Activated CD4-positive, alpha-beta T cell treated with anti-CD3 and anti-CD28 coated beads, Interleukin-2, amount 50 U/mL, for 1 hour (primary cell): ENCODE measurements around the gene ATRIP.
A peak's percentile ranks its signal among the peaks of the same experiment; 100 is the strongest.
"Not testable (repeated sequence)": the region's sequence is repeated elsewhere in the genome, so short reads cannot be mapped to it uniquely, and the experiment has no call there.

ENCODE experiments used
- DNase-seq: peaks from one replicate; pipeline ENCODE4 v3.0.0-alpha.2; 2020

ATRIP gene

DNA sequence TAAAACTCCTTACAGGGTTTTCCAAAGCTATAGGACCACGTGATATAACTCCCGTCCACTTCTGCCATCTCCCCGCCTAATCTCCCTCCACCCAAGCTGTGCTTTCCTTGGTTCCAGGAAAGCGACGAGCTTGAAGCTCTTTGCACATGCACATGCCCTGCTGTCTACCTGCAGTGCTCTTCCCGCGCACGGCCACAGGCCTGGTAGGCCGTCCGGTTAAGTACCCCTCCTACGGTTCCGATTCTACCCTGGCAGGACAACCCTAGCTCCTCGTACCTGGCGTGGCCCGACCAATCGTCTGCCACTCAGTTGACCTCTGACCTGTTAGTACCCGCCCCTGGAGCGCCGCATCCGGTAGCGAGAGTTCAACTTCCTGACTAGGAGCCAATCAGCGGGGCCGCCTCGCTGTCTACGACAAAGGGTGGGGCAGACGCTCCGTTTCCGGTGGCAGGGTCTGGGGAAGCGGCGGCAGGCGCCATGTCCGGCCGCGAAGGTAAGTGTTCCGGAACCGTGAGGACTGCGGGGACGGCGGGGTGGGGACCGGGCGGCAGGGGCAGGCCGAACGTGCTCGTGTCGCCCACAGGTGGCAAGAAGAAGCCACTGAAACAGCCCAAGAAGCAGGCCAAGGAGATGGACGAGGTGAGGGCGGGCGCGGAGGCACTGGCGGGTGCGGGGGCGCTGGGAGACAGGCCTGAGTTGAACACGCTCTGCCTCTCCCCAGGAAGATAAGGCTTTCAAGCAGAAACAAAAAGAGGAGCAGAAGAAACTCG lies 6.5 kb upstream of the ATRIP start, which contains the start of the genes CCDC51 and TMA7:
Gene CCDC51 (minus strand): TSS at position 300 of the 770 bp plus-strand sequence. CDS start 4,991 bp downstream, outside the sequence.
Gene TMA7 (plus strand): TSS at position 438 of the 770 bp plus-strand sequence. CDS start 40 bp downstream, at position 478.
- DNase-seq: peak; percentile 98

DNA sequence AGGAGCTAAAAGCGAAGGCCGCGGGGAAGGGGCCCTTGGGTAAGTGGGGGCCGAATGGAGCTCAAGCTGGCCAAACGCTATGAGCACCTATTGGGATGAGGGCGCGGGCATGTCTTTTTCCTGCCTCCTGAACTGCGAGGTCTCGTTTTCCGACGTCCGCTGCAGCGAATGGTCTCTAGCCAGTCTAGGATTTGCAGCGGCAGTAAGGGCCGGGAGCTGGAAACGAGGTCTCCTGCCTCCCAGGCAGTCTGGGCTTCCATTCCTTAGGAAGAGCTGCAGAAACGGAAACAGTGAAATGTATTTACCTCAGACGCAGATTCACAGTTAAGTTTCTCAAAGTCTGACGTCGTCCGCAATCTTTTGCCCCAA lies 6.0 kb upstream of the ATRIP start:
- DNase-seq: no peak

DNA sequence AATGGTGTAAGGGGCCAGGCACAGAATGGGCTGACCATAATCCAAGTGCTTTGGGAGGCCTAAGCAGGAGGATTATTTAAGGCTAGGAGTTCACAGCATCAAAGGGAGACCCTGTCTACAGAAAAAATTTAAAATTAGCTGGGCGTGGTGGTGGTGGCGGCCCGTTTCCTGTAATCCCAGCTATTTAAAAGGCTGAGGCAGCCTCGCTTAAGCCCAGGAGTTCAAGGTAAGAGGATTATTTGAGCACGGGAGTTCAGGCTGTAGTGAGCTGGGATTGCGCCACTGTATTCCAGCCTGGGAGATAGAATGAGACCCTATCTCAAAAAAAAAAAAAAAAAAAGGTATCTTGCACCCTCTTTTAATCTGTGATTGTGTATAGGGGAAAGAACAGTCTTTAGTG lies 4.6 kb upstream of the ATRIP start:
- DNase-seq: no peak

DNA sequence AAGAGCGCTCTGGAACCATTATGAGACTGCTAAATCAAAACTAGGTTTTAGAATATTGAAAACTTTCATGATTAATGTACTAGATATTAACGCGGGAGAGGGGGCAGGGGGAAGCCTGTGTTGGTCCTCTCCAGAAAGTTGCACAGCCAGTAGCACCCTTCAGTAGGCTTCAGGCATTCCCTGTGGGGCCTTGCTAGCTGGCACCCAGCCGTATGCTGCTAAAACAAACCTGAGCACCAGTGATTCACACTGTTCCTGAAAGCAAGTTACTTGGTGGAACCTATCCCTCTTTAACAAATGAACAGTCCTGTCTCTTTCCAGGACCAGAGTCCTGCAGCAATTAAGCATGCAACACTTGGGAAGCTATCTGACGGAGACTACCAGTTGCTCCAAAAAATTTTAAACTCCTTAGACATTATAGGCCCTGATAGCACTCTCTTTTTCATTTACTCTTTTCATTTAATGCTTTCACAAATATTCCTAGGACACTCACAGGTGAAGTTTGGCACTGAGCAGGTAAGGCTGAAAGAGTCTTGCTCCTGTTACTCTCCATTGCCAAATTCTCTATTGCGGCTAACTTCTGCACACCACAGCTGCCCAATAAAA lies 1.2 kb upstream of the ATRIP start:
- DNase-seq: no peak

DNA sequence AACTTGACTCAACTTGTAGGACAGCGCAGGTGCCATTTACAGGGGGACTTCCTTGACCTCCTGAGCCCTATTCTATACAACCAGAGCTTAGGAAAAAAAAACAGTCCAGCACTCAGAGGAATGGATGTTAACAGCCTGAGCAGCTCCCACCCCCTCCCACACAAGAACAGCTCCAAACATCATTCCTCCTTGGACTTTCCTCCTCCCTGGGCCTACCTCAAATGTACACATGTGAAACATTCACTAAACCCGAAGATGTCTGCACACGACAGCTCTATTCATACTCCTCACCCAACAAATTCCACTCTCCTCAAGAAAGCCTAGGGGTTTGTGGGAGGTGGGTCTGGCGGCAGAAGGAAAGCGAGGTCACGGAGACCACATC lies 503 bp upstream of the ATRIP start:
- DNase-seq: no peak

DNA sequence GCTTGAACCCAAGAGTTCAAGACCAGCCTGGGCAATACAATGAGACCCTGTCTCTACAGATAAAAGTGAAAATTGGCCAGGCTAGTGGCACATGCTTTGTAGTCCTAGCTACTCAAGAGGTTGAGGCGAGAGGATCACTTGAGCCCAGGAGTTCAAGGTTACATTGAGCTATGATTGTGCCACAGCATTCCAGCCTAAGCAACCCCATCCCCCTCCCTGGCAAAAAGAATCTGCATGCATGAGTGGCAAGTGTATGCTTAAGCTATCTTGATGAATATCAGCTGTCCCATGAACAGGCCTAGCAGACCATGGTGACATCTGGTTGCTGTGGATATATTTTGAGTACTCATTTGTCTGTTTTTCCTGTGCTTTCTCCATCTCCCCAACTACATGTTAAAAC lies 4.7 kb downstream of the ATRIP start:
- DNase-seq: no peak

DNA sequence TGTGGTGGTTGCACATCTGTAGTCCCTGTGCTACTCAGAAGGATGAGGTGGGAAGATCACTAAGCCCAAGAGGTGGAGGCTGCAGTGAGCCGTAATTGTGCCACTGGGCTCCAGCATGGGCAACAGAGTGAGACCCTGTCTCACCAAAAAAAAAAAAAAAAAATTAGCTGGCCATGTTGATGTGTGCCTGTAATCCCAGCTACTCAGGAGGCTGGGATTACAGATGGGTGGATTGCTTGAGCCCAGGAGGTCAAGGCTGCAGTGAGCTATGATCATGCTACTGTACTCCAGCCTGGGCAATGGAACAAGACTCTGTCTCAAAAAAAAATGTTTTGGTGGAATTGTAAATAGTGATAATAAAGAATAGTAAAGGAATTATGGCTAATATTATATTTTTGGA lies 9.9 kb downstream of the ATRIP start:
- no peak for DNase-seq

DNA sequence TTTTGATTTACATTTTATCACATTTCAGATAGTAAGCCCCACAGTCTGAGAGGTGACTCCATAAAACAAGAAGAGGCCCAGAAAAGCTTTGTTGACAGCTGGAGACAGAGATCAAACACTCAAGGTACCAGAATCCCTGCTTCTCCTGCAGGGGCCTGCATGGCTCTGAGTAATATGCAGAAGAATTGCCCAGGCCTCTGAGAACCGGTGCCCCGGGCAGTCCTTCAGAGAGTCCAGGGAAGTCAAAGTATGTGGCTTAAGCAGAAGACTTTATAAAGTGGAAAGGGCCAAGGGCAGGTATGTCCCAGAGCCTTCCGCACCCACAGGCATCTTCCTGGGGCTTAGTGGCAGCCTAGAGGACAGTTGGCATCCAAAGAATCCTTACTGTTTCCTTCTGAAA lies 12.8 kb downstream of the ATRIP start:
- no peak for DNase-seq

DNA sequence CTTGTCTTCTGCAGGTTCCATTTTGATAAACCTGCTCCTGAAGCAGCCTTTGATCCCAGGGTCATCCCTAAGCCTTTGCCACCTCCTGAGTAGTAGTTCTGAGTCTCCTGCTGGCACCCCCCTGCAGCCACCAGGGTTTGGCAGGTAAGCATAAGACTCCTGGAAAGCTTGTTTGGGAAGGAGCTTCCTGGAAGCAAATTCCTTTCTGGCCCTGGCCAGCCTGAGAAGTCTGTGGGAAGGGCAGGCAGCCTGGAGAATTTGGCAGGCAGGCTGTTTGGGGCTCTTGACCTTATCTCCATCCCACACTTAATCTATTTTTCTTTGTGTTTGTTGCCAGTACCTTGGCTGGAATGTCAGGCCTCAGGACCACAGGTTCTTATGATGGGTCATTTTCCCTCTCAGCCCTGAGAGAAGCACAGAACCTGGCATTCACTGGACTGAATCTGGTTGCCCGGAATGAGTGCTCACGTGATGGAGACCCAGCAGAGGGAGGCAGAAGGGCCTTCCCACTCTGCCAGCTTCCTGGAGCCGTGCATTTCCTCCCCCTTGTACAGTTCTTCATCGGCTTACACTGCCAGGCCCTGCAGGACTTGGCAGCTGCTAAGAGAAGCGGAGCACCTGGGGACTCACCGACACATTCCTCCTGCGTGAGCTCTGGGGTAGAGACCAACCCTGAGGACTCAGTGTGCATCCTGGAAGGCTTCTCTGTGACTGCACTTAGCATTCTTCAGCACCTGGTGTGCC lies 13.4 kb downstream of the ATRIP start:
- no peak for DNase-seq

DNA sequence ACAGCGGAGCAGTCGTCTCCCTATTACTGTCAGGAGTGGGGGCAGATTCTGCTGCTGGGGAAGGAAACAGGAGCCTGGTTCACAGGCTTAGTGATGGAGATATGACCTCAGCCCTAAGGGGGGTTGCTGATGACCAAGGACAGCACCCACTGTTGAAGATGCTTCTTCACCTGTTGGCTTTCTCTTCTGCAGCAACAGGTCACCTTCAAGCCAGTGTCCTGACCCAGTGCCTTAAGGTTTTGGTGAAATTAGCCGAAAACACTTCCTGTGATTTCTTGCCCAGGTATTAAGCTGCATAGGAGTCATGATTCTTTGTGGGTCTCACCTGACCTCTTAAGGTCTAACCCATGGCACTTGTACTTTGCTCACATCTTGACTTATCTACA lies 14.0 kb downstream of the ATRIP start:
- no peak for DNase-seq

DNA sequence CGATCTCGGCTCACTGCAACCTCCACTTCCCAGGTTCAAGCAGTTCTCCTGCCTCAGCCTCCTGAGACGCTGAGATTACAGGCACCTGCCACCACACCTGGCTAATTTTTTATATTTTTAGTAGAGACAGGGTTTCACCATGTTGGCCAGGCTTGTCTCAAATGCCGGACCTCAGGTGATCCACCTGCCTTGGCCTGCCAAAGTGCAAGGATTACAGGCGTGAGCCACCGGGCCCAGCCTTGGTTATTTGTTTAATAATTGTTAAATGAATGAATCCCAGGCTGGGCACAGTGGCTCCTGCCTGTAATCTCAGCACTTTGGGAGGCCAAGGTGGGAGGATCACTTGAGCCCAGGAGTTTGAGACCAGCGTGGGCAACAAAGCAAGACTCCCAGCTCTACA lies 15.2 kb downstream of the ATRIP start:
- DNase-seq: not testable (repeated sequence)

DNA sequence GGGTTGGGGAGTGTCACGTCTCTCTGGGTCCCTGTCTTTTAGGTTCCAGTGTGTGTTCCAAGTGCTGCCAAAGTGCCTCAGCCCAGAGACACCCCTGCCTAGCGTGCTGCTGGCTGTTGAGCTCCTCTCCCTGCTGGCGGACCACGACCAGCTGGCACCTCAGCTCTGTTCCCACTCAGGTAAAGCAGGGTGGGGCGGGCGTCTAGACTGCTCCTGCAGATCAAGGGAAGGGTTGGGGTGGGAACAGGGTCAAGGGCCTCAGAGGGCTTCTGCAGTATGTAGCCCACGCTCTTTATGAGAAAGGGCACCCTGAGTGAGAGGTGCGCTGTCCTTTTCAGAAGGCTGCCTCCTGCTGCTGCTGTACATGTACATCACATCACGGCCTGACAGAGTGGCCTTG lies 17.2 kb downstream of the ATRIP start:
- DNase-seq: no peak

DNA sequence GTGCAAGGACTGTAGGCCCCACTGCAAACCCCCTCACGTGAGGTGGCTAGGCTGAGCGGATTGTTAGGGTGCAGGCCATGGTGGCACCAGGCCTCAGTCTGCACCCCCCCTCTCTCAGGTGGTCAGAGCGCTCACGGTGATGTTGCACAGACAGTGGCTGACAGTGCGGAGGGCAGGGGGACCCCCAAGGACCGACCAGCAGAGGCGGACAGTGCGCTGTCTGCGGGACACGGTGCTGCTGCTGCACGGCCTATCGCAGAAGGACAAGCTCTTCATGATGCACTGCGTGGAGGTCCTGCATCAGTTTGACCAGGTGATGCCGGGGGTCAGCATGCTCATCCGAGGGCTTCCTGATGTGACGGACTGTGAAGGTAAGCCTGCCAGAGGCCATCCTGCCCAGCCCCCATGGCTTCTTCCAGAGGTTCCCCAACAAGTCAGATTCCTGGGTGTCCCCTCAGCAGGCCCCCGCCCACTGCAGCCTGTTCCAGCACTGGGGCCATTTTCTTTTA lies 18.2 kb downstream of the ATRIP start:
- DNase-seq: no peak

DNA sequence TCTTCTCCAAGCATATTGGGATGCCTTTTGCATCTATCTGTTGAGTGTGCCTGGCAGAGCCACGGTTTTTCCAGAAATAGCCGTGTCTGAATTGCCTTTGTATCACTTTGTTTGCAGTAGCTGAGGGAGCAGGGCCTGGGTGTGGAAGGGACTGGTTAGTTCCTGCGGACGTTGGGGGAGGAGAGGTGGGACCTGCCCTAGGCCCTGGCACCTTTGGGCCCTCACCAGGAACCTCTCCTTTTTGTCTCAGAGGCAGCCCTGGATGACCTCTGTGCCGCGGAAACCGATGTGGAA lies 18.6 kb downstream of the ATRIP start:
- no peak for DNase-seq

DNA sequence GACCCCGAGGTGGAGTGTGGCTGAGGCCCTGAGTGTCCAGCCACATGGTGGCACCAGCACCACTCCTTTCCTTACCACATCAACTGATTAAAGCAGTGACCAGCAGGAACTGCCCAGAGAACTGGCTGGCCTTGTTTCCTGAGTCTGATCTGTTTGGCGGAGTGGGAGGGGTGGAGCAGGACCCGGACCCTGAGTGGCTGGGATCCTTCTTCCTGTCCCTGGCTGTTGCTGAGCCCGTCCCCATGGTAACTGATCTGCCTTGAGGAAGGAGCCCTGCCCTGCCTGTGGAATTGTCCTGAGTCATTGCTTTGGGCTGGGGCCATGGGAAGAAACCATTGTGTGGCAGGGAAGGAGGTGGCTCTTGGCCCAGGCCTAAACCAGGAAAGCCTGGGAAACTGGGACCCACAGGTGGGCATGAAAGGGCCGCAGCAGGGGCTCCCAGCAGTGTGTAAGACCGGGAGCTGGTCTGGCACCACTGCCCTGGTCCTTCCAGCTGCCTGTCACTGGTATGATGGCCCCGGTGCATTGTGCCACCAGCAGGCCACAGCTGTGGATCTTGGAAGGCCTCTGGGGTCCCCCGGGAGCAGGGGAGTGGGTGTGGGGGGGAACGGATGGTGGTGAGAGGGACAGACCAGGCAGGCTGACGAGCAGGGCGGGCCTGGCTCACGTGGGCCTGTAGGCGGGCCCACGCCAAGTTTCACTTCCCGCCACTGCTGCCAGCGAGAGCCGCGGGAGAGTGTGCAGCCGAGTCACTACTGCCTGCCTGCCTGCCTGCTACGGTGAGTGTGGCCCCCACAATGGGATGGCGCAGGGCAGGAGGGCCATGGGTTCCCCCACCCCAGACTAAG lies 19.2 kb downstream of the ATRIP start:
- DNase-seq: peak; percentile 73

DNA sequence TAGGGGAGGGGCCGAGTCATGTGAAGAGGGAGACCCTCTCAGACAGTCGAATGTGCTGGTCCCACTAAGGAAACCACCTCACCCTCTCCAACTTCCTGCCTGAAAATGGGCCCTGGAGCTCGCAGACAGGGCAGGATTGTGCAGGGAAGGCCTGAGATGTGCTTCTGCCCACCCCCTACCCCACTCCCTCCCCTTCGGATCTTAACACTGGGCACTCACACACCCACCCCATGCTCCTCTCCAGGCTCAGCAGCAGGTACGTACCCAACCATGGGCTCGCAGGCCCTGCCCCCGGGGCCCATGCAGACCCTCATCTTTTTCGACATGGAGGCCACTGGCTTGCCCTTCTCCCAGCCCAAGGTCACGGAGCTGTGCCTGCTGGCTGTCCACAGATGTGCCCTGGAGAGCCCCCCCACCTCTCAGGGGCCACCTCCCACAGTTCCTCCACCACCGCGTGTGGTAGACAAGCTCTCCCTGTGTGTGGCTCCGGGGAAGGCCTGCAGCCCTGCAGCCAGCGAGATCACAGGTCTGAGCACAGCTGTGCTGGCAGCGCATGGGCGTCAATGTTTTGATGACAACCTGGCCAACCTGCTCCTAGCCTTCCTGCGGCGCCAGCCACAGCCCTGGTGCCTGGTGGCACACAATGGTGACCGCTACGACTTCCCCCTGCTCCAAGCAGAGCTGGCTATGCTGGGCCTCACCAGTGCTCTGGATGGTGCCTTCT lies 20.0 kb downstream of the ATRIP start:
- DNase-seq: peak; percentile 23

DNA sequence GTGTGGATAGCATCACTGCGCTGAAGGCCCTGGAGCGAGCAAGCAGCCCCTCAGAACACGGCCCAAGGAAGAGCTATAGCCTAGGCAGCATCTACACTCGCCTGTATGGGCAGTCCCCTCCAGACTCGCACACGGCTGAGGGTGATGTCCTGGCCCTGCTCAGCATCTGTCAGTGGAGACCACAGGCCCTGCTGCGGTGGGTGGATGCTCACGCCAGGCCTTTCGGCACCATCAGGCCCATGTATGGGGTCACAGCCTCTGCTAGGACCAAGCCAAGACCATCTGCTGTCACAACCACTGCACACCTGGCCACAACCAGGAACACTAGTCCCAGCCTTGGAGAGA lies 20.5 kb downstream of the ATRIP start:
- no peak for DNase-seq

DNA sequence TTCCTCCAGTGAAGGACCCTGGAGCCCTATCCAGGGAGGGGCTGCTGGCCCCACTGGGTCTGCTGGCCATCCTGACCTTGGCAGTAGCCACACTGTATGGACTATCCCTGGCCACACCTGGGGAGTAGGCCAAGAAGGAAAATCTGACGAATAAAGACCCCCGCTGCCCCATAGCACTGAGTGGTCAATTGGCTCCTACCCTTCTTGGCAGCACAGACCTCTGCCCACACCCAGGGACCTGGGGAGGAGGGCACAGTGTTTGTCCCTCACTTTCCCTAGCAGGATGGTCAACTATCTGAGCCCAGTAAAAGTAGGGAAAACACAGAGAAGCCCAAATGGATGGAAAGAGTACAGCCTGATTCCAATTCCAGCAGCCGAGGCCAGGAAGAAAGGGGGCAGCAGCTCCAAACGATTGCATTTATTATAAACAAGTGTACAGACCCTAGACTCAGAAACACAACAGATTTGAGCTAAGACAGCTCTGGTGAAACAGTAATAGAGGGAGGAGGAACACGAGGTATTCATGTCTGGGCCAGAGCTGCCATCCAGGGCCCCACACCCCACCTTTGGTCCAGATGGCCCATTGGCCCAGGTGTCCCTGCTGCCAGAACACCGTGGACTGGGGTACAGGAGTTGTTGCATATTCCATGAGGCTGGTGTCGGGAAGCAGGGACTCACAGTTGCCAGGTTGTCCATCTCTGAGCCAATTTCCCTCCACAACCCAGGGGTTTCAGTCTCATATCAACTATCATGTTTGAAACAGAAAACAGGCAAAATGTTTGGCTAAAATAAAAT lies 21.1 kb downstream of the ATRIP start:
- no peak for DNase-seq

DNA sequence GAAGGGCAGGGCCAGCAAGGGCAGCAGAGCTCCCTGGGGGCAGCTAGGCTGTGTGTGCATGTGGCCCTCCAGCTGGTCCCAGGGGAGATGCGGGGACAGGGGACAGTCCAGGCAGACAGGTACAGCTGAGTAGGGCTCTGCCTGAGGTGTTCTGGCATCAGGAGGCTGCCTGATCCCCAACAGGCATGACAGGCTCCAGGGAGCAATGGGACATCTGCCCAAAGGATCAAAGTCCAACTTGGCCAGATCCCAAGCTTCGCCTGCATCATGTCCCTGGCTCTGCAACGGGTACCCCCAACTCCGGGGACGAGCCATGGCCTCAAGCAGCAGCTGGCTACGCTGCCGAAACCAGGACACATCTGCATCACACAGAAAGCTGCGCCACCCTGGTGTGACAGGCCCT lies 21.8 kb downstream of the ATRIP start:
- DNase-seq: no peak

DNA sequence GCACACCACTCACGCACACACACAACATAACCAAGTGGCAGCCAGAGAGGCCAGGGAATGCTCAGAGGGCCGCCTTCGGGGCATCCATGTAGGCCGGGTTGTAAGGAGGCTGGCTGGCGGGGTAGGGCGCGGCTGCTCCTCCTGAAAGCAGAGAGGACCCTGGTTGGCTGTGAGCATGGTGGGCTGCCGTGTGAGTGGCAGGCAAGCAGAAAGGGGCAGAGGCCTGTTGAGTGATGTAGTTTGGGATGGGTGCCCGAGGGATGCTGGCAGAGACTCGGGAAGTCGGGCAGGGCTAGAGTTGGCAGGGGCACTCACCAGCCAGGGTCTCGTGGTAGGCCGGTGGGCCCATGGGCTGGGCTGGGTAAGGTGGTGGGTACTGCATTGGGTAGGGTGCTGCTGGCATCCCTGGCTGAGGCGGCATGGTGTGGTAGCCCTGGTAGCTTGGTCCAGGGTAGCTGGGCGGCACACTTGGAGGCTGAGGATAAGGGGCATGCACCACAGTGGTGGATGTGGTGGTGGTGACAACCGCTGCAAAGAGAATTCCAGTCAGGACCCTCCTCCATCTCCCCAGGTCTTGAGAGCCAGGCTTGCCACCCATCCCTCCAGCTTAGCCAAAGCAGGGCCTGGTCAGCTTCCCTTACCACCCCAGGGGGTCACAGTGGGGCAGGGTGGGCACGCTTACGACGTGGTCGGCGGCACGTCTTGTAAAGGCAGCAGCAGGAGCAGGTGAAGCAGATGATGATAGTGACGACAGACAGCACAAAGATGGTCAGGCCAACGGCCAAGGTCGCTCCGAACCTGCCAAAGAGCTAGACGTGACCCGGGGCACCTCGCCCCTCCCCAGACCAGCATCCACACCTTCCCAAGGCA lies 22.7 kb downstream of the ATRIP start:
- DNase-seq: no peak

DNA sequence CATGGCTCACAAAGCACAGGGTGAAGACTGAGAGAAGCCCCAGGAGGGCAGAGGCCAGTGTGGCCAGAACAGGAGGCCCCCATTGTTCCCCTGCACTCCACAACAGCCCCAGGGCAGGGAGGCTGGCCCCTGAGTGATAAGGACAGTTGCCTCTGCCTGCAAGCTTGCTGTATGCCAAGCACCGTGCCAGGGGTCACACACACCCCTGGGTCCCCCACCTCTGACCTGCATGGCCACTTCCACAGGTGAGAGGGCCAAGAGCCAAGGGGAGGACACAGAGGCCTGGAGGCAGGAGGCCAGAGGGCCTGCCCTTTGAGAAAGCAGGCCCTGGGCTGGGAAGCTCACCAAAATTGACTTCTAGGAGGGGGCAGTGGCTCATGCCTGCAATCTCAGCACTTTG lies 23.7 kb downstream of the ATRIP start:
- no peak for DNase-seq
